ENCODE data around the gene ROBO2.

ROBO2 gene

DNA sequence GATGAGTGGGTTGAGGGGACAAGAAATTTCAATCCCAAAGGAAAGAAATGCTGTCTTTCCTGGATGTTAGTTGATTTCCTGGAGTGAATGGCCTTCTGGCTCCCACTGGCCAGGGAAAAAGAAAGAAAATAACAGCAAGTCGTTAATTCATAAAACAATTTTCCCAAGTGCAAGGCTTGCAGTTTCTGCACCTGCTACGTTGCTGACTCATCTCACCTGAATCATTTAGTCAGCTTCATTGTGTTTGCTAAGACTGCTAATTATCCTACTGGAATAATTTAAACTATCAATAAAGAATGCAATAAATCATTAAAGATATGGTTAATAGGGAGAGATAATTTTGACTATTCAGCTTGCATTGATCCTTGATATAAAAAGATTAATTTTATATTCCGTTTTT, 387.6 kb downstream of the ROBO2 start:
- DNase-seq = no peak

- no peak for DNase-seq
Measured at GRCh38 chr3:77436908-77437307, 397.0 kb downstream of the ROBO2 start.

DNA sequence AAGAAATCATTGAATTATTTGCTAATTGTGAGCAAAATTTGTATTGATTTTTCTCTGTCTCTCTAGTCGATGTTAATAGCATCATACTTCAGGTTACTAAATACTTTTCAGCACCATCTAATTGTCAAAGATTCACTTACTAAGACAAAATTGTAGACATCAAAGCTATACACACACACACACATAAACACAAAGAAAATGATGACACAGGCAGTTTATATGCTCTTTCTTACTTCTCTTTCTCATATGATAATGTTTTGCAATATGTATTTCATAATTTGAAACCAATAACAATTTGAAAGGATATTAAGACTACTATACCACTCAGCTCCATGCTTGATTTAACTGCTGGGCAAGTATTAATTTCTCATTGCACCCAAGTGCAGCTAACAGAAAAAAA, 406.2 kb downstream of the ROBO2 start:
- DNase-seq = no peak

DNA sequence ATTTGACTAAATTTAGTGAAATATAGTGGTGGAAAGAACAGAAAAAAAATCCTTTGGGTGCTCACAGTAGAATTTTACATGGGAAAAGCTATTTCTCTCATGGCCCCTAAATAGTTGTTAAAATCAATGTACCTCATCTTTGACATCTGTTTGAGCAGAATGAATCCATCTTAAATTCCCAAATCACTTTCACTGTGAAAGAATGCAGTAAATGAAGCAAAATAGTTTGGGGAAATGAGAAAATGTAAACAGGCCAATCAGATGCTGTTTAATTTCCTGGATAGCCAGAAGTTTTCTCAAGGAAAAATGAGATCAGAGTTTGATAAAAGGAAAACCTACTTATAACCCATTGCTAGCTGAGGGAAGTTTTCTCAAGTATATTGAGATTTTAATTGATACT, 406.9 kb downstream of the ROBO2 start:
- no peak for DNase-seq

DNA sequence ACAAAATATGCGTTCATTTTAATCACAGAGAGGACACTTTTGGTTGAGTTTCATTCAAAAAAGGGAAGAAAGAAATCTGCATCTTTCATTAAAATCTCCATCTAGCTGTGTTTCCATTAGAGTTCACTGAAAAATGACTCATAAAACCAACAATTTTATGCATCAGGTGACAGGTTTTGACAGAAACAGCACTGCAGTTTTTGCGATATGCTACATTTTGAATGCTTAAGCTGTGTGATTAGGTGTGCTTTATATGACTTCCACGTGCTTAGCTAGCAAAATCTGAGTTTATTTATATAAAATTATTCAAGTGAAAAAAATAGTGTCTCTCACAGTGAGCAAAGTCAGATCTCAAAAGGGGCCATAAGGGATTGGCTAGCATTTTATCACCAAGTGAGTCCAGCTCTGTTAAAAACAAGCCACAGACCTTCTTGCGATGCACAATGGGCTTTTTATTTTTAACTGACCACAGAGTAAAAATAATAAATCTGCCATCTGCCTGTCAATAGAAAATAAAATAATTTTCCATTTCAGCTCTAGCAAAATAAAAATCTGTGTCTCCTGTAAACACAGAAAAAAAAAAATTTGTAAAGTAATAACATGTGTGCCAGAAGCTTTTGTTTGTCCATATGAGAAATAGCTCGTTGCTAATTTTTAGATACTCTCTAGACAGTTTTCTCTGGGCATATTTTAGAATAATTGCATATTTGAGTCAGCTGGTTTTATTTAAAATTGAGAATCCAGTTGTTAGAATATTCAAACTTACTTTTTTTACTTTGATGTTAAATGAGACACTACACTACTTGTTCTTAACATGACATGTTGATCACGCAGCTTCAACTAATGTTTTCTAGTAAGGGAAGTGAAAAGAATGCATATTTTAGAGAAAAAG, 409.8 kb downstream of the ROBO2 start:
- DNase-seq = no peak

DNA sequence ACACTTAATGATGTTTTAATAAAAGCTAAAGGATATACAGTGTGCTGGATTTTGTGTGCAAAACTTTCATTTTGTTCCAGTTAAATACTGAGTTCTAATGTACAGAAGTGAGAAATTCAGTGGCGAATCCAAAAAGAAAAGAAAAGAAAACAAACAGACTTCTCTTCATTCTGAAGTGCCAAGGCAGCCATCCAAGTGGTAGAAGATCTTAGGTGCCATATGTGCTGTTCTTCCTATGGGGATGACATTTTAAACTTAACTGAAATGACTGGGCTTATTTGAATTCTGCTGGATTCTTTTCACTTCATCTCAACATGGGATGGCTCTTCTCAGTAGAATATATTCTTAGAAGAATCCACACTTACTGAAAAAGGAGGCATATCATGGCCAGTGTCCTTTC, 416.5 kb downstream of the ROBO2 start:
- no peak for DNase-seq

GRCh38 chr3:77456906-77457305, 417.0 kb downstream of the ROBO2 start:
- DNase-seq = no peak

GRCh38 chr3:77459926-77460325, 420.0 kb downstream of the ROBO2 start:
- no peak for DNase-seq

- DNase-seq = no peak
Measured at GRCh38 chr3:77460326-77460725, 420.4 kb downstream of the ROBO2 start.

- no peak for DNase-seq
Measured at GRCh38 chr3:77462951-77463350, 423.1 kb downstream of the ROBO2 start.

- no peak for DNase-seq
Measured at GRCh38 chr3:77464111-77464688, 424.3 kb downstream of the ROBO2 start.

- no peak for DNase-seq
Measured at GRCh38 chr3:77466562-77467115, 426.7 kb downstream of the ROBO2 start.

DNA sequence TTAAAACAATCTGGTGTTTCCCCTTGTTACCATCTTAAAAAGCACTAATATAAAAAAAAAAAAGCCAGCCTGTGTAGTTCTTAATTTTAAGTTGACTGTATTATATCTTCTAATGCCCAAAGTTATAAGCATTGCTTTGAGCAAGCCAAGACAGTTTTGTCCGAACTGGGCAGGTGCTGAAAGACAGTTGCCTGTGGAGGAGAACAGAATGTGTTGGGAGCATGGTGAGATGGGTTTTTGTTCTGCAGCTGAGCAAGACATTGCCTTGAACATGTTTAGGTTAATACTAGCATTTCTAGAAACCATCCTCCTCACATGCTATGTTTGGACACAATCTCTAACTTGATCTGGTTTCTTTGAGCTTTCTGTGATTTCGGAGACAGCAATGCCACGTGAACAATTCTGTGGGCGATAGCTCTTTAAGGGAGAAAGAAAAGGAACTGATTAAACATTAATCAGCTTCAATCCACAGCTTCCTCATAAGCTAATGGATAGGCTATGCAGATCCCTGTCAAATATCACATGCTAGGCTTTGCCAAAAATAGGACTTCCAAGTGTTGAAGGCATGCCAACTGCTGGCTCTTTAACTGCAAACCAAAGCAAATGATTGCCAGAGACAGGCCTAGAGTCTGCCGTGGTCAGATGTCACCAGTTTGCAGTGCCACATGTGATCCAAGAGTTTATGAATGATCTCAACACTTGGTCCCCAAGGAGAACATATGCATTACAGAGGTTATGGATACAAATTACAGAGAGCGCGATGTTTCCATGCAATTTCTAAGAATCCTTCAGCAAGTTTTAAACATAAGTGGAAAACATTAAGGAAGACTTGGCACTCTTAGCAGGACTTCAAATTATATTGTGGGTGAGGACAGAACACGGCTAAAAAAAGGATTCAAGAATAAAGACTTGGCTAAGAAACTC, 428.1 kb downstream of the ROBO2 start:
- DNase-seq = no peak

DNA sequence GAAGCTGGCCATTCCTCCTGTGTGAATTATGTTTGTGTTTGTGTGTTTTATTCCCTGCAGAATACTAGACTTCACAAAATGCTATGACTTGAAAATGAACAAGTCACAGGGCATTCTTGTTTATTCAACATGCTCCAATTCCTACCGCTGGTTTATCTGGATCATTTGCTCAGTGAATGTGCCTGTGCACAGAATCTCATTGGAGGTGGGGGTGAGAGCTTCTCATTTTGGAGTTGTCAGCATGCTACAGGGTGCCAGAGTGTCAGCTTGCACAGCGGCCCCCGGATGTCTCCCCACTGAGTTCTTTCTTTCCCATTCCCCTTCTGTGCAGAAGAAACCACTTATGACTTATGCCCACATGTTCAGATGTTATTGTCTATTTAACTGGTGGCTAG, 428.7 kb downstream of the ROBO2 start:
- DNase-seq = no peak

- no peak for DNase-seq
Measured at GRCh38 chr3:77475507-77475906, 435.6 kb downstream of the ROBO2 start.

GRCh38 chr3:77479021-77479420, 439.1 kb downstream of the ROBO2 start:
- DNase-seq = no peak

DNA sequence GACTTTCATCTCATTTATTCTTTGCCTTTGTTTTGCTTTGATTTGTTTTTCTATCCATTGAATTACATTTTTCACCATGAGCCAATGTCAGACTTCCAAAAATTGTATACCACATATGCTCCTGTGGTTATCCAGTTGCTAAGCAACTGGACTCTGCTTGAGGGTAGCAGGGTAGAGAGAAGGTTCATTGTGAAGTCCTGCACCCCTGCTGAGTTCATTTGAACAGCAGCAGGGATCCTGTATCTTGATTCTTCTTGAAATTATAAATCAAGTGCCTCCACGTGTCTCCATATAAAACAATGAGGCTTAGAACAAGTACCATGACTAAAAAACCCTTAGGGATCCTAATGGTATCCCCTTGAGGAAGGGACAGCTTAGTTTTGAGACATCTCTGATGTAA, 449.3 kb downstream of the ROBO2 start:
- peak; percentile 17 for DNase-seq

- no peak for DNase-seq
Measured at GRCh38 chr3:77491961-77492360, 452.1 kb downstream of the ROBO2 start.

- no peak for DNase-seq
Measured at GRCh38 chr3:77500721-77501120, 460.8 kb downstream of the ROBO2 start.

GRCh38 chr3:77506384-77506783, 466.5 kb downstream of the ROBO2 start:
- DNase-seq = no peak

GRCh38 chr3:77513542-77513941, 473.6 kb downstream of the ROBO2 start:
- DNase-seq = no peak

DNA sequence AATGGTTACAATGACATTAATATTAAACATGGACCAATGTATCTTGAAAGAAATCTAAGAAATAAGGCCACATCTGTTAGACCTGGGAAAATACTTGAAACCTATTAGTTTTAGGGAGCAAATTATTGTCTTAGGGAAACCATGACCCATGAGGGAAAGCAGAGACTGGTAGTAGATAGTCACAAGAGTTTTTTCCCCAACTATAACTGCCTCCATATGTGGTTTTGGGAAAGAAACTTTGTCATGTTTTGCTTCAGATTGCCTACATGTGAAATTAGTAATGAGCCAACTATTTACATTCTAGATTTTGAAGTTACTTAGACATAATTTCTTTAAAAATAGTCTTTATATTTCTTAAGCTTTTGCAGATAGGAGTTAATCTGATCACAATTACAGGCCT, 474.9 kb downstream of the ROBO2 start:
- DNase-seq = no peak

DNA sequence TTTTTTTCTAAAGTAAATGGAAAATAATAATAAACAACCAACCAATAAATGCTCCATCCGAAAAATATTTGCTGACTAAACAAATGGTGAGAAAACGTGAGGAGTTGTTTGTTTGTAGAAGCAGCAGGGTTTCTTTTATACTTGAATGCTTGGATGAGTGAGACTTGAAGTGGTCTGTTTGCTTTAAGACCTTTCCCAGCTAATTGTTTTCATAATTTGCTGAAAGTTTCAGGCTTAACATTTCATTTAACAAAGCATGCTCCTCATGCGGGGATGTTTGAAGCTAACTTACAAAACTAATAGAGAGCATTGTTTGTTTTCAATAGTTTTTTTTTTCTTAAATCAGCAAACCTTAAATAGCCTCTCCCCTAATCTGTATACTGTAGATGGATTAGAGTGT, 484.6 kb downstream of the ROBO2 start:
- peak; percentile 52 for DNase-seq
